Muscle of leg (tissue), 11 donors: ENCODE data around the gene SYN1. TPM values are rescaled to one million over a fixed set of nuclear protein-coding genes. Genes with fewer than 3 reads are reported as not detected.

Experiments
- DNase-seq: peaks from one replicate; pipeline ENCODE4 v3.0.0; 2013
- H3K27ac ChIP-seq: one replicate; pipeline ENCODE4 v1.5.1; 2013; ENCODE audit warnings: mild to moderate bottlenecking, low read length, control low read depth
- H3K27me3 ChIP-seq: one replicate; pipeline ENCODE4 v1.6.1; 2013; ENCODE audit warnings: low read length; ENCODE audit not compliant: control insufficient read depth, insufficient read depth
- H3K36me3 ChIP-seq: one replicate; pipeline ENCODE4 v1.6.1; 2013; ENCODE audit warnings: low read length; ENCODE audit not compliant: control insufficient read depth, insufficient read depth
- H3K4me1 ChIP-seq: one replicate; pipeline ENCODE4 v1.6.1; 2013; ENCODE audit warnings: low read length; ENCODE audit not compliant: control insufficient read depth, insufficient read depth
- H3K4me3 ChIP-seq: one replicate; pipeline ENCODE4 v1.5.1; 2013; ENCODE audit warnings: low read length, control low read depth
- H3K9me3 ChIP-seq: replicated peaks from 2 replicates; pipeline ENCODE4 v1.6.1; 2013; ENCODE audit warnings: low read depth, low read length; ENCODE audit not compliant: control insufficient read depth
- WGBS: methylation state at CpG from one replicate; pipeline ENCODE4 v1.1.5; 2013; ENCODE audit warnings: missing lambda C conversion rate; ENCODE audit not compliant: insufficient coverage; 5-methylcytosine and 5-hydroxymethylcytosine counted together
- polyA plus RNA-seq, 8 donors: library from polyadenylated mRNA; unstranded; fragments of 120-200 nt; gene quantifications; one replicate each; pipeline versions ENCODE4 v1.2.1 to v1.2.3, GENCODE V29; 2013; ENCODE audit warnings: inconsistent platforms in 1 of 8, low replicate concordance in 1 of 8; ENCODE audit not compliant: insufficient read length in 8 of 8, insufficient read depth in 1 of 8
- total RNA-seq: library from RNA; stranded (reverse); fragments of 120-200 nt; gene quantifications from one replicate; pipeline ENCODE4 v1.2.4, GENCODE V29; 2013

SYN1 gene
- total and polyA plus RNA-seq, 9 donors: 0.75 to 10.6 (median 7.3) TPM

- peaks cover 3% of the 10 kb centered on the region for H3K27me3 ChIP-seq
- H3K4me3 ChIP-seq: no peak overlapping the region
- no peak for DNase-seq
- H3K36me3 ChIP-seq: peaks cover 11% of the 10 kb centered on the region
- H3K4me1 ChIP-seq: peaks cover 11% of the 10 kb centered on the region
- H3K9me3 ChIP-seq: no peaks in the 10 kb centered on the region
- H3K27ac ChIP-seq: no peak overlapping the region
- 75% methylated on average over 6 of the region's 11 CpGs for WGBS
Measured at GRCh38 chrX:47586043-47586787, 33.4 kb downstream of the SYN1 start.

DNA sequence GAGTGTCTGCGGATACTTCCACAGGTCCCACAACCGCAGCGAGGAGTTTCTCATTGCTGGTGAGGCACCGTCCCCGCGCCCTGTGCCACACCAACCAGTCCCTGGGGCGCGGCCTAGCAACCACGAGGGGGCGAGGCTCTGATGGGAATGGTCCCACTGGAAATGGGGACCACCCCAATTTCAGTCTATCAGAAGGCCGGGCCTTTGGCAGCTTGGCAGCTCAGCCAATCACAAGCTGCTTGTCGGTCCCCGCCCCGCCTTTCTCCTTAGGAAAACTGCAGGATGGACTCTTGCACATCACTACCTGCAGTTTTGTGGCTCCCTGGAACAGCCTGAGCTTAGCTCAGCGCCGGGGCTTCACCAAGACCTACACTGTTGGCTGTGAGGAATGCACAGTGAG is 34.4 kb downstream of the SYN1 start:
- H3K27ac ChIP-seq: no peak overlapping the region
- WGBS: 59% methylated on average over 14 of the region's 16 CpGs
- H3K9me3 ChIP-seq: no peaks in the 10 kb centered on the region
- peaks cover 11% of the 10 kb centered on the region for H3K36me3 ChIP-seq
- DNase-seq: no peak
- peaks cover 11% of the 10 kb centered on the region for H3K4me1 ChIP-seq
- no peak overlapping the region for H3K4me3 ChIP-seq
- H3K27me3 ChIP-seq: peaks cover 3% of the 10 kb centered on the region

DNA sequence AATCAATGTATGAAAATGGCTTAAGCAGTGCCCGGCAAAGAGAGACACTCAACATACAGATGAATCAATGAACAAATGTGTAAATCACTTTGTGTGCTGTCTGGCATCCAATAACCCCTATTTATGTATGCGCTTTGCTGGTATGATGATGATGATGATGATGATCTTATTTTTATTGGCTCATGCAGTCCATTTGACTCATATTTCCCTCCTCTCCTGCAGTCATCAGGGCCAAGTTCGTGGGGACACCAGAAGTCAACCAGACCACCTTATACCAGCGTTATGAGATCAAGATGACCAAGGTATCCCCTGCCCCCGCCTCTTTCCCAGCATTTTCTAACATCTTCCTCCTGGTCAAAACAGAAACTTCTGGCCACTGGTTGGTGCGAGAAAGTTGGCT is 34.9 kb downstream of the SYN1 start:
- Histone ChIP-seq H3K9me3 (no peaks in the 10 kb centered on the region), H3K4me1 (peaks cover 11% of the 10 kb centered on the region), H3K36me3 (peaks cover 11% of the 10 kb centered on the region), H3K27ac (no peak overlapping the region), H3K4me3 (no peak overlapping the region), H3K27me3 (peaks cover 3% of the 10 kb centered on the region)
- WGBS: no CpG with 5 or more reads among the region's 6 CpGs
- DNase-seq: peak; percentile 7

- 40% methylated on average over 7 of the region's 8 CpGs for WGBS
- Histone ChIP-seq H3K27me3 (peaks cover 5% of the 10 kb centered on the region), H3K27ac (peak overlapping the region; percentile 92), H3K4me3 (peak overlapping the region; percentile 67), H3K4me1 (peaks cover 15% of the 10 kb centered on the region), H3K36me3 (peaks cover 11% of the 10 kb centered on the region), H3K9me3 (no peaks in the 10 kb centered on the region)
- DNase-seq: peak; percentile 4
Measured at GRCh38 chrX:47583240-47583861, 36.3 kb downstream of the SYN1 start.

DNA sequence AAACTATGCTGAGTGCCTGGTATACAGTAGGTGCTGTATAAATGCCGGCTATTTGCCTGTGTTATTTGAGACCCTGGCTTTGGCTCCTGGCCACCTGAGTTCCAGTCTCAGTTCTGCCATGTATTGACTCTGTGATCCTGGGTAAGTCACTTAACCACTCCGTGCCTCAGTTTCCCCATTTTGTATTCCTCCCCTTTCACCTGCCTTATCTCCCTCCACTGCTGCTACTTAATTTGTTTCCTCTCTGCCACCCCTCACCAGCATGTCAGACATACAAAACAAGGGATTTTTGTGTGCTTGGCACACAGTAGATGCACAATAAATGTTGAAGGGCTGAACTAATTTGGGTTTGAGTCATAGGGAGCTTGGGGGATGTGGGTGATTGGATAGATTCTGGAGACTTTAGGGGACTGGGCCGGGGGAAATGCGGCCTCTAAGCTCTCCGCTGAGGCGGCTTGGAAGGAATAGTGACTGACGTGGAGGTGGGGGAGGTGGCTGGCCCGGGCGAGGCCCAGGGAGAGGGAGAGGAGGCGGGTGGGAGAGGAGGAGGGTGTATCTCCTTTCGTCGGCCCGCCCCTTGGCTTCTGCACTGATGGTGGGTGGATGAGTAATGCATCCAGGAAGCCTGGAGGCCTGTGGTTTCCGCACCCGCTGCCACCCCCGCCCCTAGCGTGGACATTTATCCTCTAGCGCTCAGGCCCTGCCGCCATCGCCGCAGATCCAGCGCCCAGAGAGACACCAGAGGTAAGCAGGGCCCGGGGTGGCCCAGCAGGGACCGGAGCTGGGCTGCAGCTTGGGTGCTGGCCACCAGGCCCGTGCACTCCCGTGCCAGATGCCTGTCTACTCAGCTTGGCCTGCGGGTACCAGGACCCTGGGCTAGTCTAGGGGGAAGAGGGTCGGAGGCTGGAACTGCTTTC is 37.7 kb downstream of the SYN1 start, which contains the start of gene TIMP1:
Gene TIMP1, plus strand, starts transcription at position 706 of the 917 bp plus-strand sequence. CDS start 980 bp downstream, outside the sequence.
- Histone ChIP-seq H3K36me3 (peaks cover 11% of the 10 kb centered on the region), H3K4me1 (peaks cover 15% of the 10 kb centered on the region), H3K27me3 (peaks cover 5% of the 10 kb centered on the region), H3K27ac (peak within 1 kb of the TSS; percentile 92), H3K4me3 (peak within 1 kb of the TSS; percentile 67), H3K9me3 (no peaks in the 10 kb centered on the region)
- peak; percentile 97 for DNase-seq
- 29% methylated on average over 25 of the region's 28 CpGs for WGBS

- no peak overlapping the region for H3K4me3 ChIP-seq
- H3K9me3 ChIP-seq: no peaks in the 10 kb centered on the region
- WGBS: 77% methylated on average over 6 of the region's 9 CpGs
- DNase-seq: peak; percentile 41
- H3K27me3 ChIP-seq: peaks cover 5% of the 10 kb centered on the region
- H3K27ac ChIP-seq: no peak overlapping the region
- H3K4me1 ChIP-seq: peaks cover 16% of the 10 kb centered on the region
- H3K36me3 ChIP-seq: no peaks in the 10 kb centered on the region
Measured at GRCh38 chrX:47579537-47579936, 40.1 kb downstream of the SYN1 start.

- Histone ChIP-seq H3K36me3 (no peaks in the 10 kb centered on the region), H3K9me3 (no peaks in the 10 kb centered on the region), H3K4me1 (peaks cover 20% of the 10 kb centered on the region), H3K27me3 (peaks cover 5% of the 10 kb centered on the region), H3K4me3 (no peak overlapping the region), H3K27ac (no peak overlapping the region)
- peak; percentile 15 for DNase-seq
- WGBS: 47% methylated on average over 9 of the region's 16 CpGs
Measured at GRCh38 chrX:47578692-47579091, 41.0 kb downstream of the SYN1 start.

- H3K9me3 ChIP-seq: peaks cover 3% of the 10 kb centered on the region
- 61% methylated on average over 3 of the region's 3 CpGs for WGBS
- peaks cover 22% of the 10 kb centered on the region for H3K4me1 ChIP-seq
- H3K27me3 ChIP-seq: peaks cover 5% of the 10 kb centered on the region
- H3K27ac ChIP-seq: no peak overlapping the region
- H3K36me3 ChIP-seq: no peaks in the 10 kb centered on the region
- H3K4me3 ChIP-seq: no peak overlapping the region
- DNase-seq: no peak
Measured at GRCh38 chrX:47577901-47578300, 41.8 kb downstream of the SYN1 start.

DNA sequence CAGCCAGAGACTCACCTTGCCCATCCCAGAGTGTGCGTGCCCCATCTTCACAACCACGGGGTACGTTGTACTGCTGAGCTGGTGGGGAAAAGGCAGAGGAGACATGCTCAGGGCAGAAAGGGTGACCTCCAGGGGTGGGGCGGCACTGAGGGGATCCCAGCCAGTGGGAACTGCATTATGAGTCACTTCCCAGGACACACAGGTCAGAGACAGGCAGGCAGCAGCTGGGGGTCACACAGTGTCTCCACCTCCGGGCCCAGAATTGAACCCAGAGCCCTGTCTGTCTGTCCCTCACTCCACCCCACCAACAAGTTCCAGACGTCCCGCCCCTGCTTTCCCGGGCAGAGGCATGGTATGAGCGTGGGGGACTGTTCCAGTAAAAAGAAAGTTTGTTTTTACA is 42.2 kb downstream of the SYN1 start:
- Histone ChIP-seq H3K4me3 (no peak overlapping the region), H3K27ac (no peak overlapping the region), H3K27me3 (peaks cover 5% of the 10 kb centered on the region), H3K9me3 (peaks cover 3% of the 10 kb centered on the region), H3K4me1 (peaks cover 25% of the 10 kb centered on the region), H3K36me3 (no peaks in the 10 kb centered on the region)
- DNase-seq: no peak
- no CpG with 5 or more reads among the region's 9 CpGs for WGBS
